ENCODE measurements around the gene LARGE2. TPM values are rescaled to one million over a fixed set of nuclear protein-coding genes. Genes with fewer than 3 reads are reported as not detected.

LARGE2 gene
- total and polyA plus RNA-seq, 2 experiments from 2014 or later: 4.5 to 4.9 TPM

DNA sequence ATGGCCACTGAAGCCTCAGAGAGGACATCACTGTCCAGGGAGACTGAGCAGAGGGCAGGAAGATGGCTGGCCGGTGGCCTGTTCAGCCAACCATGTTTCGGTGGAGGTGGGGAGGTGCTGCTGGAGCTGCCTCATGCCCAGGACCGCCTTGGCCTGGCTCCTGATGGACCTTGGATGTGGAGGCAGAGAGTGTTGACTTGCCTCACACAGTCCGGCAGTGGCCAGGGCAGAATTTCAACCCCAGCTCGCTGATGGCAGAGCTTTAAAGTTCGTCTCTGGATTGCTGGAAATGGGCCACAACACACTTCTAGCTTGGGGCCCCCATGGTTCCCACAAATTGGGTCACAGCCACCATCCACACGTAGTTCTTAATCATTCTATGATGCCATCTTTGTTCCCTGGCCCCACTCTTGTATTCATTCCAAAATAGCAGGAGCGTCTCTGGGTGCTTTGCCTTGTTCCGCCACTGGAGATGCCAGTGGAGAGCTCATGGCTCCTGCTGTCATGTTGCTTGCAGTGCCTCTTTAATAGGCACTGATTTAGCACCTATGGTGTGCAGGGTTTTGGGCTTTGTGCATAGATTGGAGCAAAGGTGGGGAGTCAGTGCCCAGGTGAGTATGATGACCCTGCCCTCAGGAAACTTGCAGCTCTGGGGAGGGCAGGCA, 31.4 kb upstream of the LARGE2 start:
- H3K4me1 ChIP-seq (ENCODE audit: low read depth): peaks cover 2% of the 10 kb centered on the region
- no peaks in the 10 kb centered on the region for H3K9me3 ChIP-seq (ENCODE audit: low read depth)
- peaks cover 25% of the 10 kb centered on the region for H3K27me3 ChIP-seq
- no peaks in the 10 kb centered on the region for H3K36me3 ChIP-seq
- H3K4me3 ChIP-seq: no peak overlapping the region
- no peak overlapping the region for H3K27ac ChIP-seq
- no peak for DNase-seq (ENCODE audit: low read depth in 1 of 2, low spot score in 1 of 2)
- TF ChIP-seq, protein P1, sequence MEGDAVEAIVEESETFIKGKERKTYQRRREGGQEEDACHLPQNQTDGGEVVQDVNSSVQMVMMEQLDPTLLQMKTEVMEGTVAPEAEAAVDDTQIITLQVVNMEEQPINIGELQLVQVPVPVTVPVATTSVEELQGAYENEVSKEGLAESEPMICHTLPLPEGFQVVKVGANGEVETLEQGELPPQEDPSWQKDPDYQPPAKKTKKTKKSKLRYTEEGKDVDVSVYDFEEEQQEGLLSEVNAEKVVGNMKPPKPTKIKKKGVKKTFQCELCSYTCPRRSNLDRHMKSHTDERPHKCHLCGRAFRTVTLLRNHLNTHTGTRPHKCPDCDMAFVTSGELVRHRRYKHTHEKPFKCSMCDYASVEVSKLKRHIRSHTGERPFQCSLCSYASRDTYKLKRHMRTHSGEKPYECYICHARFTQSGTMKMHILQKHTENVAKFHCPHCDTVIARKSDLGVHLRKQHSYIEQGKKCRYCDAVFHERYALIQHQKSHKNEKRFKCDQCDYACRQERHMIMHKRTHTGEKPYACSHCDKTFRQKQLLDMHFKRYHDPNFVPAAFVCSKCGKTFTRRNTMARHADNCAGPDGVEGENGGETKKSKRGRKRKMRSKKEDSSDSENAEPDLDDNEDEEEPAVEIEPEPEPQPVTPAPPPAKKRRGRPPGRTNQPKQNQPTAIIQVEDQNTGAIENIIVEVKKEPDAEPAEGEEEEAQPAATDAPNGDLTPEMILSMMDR (IDR thresholded peaks at IDR 0.05; ENCODE audit: low read depth, low read length): no peak

DNA sequence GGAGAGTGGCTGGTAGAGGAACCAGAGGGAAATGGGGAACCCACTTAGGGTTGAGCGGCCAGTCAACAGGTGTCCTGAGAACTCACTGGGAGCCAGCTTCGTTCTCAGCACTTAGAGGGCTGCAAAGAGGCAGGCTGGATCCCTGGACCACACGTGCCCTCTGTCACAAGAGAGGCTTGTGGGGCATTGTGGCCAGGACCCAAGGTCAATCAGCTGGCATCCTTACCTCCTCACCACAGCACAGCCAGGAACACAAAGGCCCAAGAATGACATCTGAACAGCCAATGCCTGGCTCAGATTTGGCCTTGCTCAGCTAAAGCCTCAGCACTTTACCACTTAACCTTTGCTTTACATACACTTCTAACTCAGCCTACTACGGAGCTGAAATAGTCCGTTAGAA, 29.6 kb upstream of the LARGE2 start:
- DNase-seq (ENCODE audit: low read depth in 1 of 2, low spot score in 1 of 2): no peak
- TF ChIP-seq, protein P1 (IDR thresholded peaks at IDR 0.05; ENCODE audit: low read depth, low read length): no peak
- H3K4me3 ChIP-seq: no peak overlapping the region
- H3K4me1 ChIP-seq (ENCODE audit: low read depth): peaks cover 11% of the 10 kb centered on the region
- H3K27me3 ChIP-seq: peaks cover 6% of the 10 kb centered on the region
- H3K27ac ChIP-seq: no peak overlapping the region
- H3K9me3 ChIP-seq (ENCODE audit: low read depth): no peaks in the 10 kb centered on the region
- no peaks in the 10 kb centered on the region for H3K36me3 ChIP-seq

DNA sequence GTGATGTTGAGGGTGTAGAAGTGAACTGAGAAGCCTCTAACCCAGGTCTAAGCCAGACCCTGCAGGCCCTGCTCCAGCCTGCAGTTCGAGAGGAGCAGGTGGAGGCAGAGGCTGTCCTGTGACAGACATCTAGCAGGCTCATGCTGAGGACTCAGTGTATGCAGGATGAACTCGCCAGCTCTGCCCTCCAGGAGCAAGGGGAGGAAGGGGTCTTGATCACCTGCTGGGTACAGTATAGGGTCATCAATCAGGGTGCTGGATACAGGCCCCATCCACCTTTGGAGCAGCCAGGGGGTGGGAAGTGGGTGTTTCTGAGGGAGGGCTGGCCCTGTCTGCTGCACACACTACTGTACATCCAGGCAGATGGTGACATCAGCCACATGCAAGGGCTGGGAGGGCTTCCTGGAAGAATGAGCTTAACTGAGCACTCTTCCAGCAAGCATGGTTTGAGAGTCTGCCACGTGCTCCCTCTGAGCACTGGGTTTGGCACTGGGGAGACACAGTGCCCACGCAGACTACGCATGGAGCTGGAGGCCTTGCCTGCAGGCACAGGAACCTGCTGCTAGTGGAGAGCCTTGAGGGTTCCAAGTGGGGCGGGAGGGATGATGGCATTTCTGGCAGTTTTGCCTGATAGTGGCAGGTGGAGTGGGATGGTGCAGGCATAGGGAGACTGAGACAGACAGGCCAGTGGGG, 27.8 kb upstream of the LARGE2 start:
- Histone ChIP-seq H3K4me3 (no peak overlapping the region), H3K9me3 (ENCODE audit: low read depth) (no peaks in the 10 kb centered on the region), H3K4me1 (ENCODE audit: low read depth) (peaks cover 11% of the 10 kb centered on the region), H3K27ac (no peak overlapping the region), H3K36me3 (no peaks in the 10 kb centered on the region), H3K27me3 (no peaks in the 10 kb centered on the region)
- TF ChIP-seq, protein P1 (IDR thresholded peaks at IDR 0.05; ENCODE audit: low read depth, low read length): no peak
- no peak for DNase-seq (ENCODE audit: low read depth in 1 of 2, low spot score in 1 of 2)

DNA sequence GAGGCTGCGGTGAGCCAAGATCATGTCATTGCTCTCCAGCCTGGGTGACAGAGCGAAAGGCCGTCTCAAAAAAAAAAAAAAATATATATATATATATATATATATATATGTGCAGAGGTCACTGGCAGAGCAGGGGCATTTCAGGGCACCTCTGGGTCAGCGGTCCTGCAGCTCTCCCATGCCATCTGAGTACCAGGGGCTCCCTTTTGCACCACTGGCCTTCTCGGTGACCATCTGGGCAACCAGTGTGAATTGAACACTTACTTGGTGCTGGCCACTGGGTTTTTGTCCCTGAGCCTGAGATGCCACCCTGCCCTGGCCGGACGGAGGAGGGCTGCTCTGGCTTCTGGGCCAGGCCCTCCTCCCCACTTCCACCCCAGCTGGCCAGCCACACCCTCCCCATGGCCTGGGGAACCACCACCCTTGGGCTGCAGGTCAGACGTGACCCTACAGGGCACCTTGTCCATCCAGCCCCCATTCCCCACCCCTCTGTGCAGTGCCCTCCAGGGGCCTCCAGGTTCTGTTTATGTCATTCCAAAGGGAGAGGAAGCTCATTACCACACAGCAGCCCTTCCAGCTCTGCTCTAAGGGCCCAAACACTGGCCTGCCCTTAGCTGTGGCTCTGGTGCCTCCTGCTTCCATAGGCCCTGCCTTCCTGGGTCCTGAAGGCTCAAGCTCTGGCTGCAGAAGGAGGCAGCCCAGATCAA, 26.8 kb upstream of the LARGE2 start:
- H3K9me3 ChIP-seq (ENCODE audit: low read depth): no peaks in the 10 kb centered on the region
- H3K4me3 ChIP-seq: no peak overlapping the region
- H3K36me3 ChIP-seq: no peaks in the 10 kb centered on the region
- peaks cover 13% of the 10 kb centered on the region for H3K4me1 ChIP-seq (ENCODE audit: low read depth)
- peaks cover 2% of the 10 kb centered on the region for H3K27me3 ChIP-seq
- TF ChIP-seq, protein P1 (IDR thresholded peaks at IDR 0.05; ENCODE audit: low read depth, low read length): no peak
- H3K27ac ChIP-seq: no peak overlapping the region
- peak in 1 of 2 donors; percentile 12 for DNase-seq (ENCODE audit: low read depth in 1 of 2, low spot score in 1 of 2)

DNA sequence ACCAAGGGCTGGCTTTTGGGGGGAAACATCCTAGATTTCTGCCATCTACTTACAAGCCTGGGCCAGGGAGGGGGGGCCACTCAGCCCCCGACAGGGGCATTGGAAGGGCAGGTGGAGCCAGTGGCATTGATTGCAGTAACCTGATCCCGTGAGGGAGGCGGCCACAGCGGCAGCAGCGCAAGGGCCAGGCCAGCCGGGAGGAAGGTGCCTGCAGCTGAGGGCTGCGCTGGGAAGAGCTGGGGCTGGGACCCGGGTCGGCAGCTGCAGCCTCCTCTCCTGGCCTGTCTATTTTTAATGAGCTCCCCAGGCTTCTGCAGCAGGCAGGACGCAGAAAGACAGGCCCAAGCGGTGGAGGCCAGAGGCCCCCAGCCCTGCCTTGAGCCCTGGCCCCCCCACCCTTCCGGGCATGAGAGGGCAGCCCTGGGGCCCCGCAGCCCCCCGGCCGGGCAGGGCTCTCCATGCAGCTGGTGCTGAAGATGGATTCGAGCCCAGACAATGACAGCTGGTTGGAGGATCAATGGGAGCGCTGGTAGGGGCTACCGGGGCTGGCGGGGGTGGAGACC, 26.0 kb upstream of the LARGE2 start:
- TF ChIP-seq, protein P1 (IDR thresholded peaks at IDR 0.05; ENCODE audit: low read depth, low read length): no peak
- peak in 1 of 2 donors; percentile 81 for DNase-seq (ENCODE audit: low read depth in 1 of 2, low spot score in 1 of 2)
- no peak overlapping the region for H3K4me3 ChIP-seq
- H3K9me3 ChIP-seq (ENCODE audit: low read depth): no peaks in the 10 kb centered on the region
- H3K27me3 ChIP-seq: peaks cover 10% of the 10 kb centered on the region
- H3K27ac ChIP-seq: no peak overlapping the region
- H3K36me3 ChIP-seq: no peaks in the 10 kb centered on the region
- peaks cover 15% of the 10 kb centered on the region for H3K4me1 ChIP-seq (ENCODE audit: low read depth)
